GM12874 (cell line): ENCODE results near the gene CENPM.

Source experiments
- CTCF ChIP-seq: IDR thresholded peaks from 2 replicates; pipeline ENCODE4 v1.5.1; 2011; ENCODE audit warnings: low read depth, mild to moderate bottlenecking, control low read depth, low read length, moderate library complexity; ENCODE audit not compliant: insufficient read depth

CENPM gene

GRCh38 chr22:41891407-41891806, 55.5 kb downstream of the CENPM start:
- TF ChIP-seq CTCF = no peak
